Ishikawa (cell line): ENCODE data around the gene CCR6.

Experiments used
- CEBPB ChIP-seq: IDR thresholded peaks from 2 replicates; pipeline ENCODE4 v1.6.1; 2012
- CREB1 ChIP-seq: IDR thresholded peaks from 2 replicates; pipeline ENCODE4 v1.6.1; 2012; ENCODE audit warnings: low read depth
- EGR1 ChIP-seq: IDR thresholded peaks from 2 replicates; pipeline ENCODE4 v1.6.1; 2012
- EP300 ChIP-seq: IDR thresholded peaks from 2 replicates; pipeline ENCODE4 v1.6.1; 2012; ENCODE audit warnings: borderline replicate concordance
- FOXM1 ChIP-seq: IDR thresholded peaks from 2 replicates; pipeline ENCODE4 v1.6.1; 2012; ENCODE audit warnings: low read depth, borderline replicate concordance
- MAX ChIP-seq: IDR thresholded peaks from 2 replicates; pipeline ENCODE4 v1.6.1; 2012
- NFIC ChIP-seq: IDR thresholded peaks from 2 replicates; pipeline ENCODE4 v1.6.1; 2012
- RAD21 ChIP-seq: IDR thresholded peaks from 2 replicates; pipeline ENCODE4 v1.6.1; 2012; ENCODE audit warnings: low read depth
- REST ChIP-seq: IDR thresholded peaks from 2 replicates; pipeline ENCODE4 v1.6.1; 2012; ENCODE audit warnings: low read depth, mild to moderate bottlenecking
- TAF1 ChIP-seq: IDR thresholded peaks from 2 replicates; pipeline ENCODE4 v1.6.1; 2012; ENCODE audit warnings: low read depth, mild to moderate bottlenecking
- TCF12 ChIP-seq: IDR thresholded peaks from 2 replicates; pipeline ENCODE4 v1.6.1; 2012; ENCODE audit warnings: low read depth
- TEAD4 ChIP-seq: IDR thresholded peaks from 2 replicates; pipeline ENCODE4 v1.6.1; 2012
- USF1 ChIP-seq: IDR thresholded peaks from 2 replicates; pipeline ENCODE4 v1.6.1; 2012
- YY1 ChIP-seq: IDR thresholded peaks from 2 replicates; pipeline ENCODE4 v1.6.1; 2012; ENCODE audit warnings: low read depth
- ZBTB7A ChIP-seq: IDR thresholded peaks from 2 replicates; pipeline ENCODE4 v1.6.1; 2012; ENCODE audit warnings: low read depth

Gene CCR6

GRCh38 chr6:167129562-167129961 lies 6.7 kb downstream of the CCR6 start:
- TF ChIP-seq FOXM1: no peak

- TF ChIP-seq TCF12 (no peak), RAD21 (no peak), EGR1 (no peak), NFIC (no peak), CEBPB (no peak), USF1 (no peak), YY1 (no peak), TAF1 (no peak)
Observed at GRCh38 chr6:167130008-167130677, 7.2 kb downstream of the CCR6 start.

- TF ChIP-seq NFIC (no peak), USF1 (peak; percentile 73), MAX (peak; percentile 53), FOXM1 (no peak), TAF1 (no peak)
Observed at GRCh38 chr6:167130712-167131684, 8.1 kb downstream of the CCR6 start.

GRCh38 chr6:167134448-167135328 lies 11.8 kb downstream of the CCR6 start:
- no peak for TF ChIP-seq RAD21
- no peak for TF ChIP-seq YY1
- no peak for TF ChIP-seq CEBPB
- no peak for TF ChIP-seq FOXM1
- TF ChIP-seq TCF12: no peak
- TF ChIP-seq MAX: no peak
- no peak for TF ChIP-seq TAF1
- no peak for TF ChIP-seq ZBTB7A
- no peak for TF ChIP-seq EGR1
- no peak for TF ChIP-seq NFIC
- no peak for TF ChIP-seq USF1
- no peak for TF ChIP-seq TEAD4
- TF ChIP-seq CREB1: no peak
- TF ChIP-seq REST: no peak

- no peak for TF ChIP-seq EGR1
- TF ChIP-seq YY1: no peak
- no peak for TF ChIP-seq FOXM1
- no peak for TF ChIP-seq NFIC
- no peak for TF ChIP-seq RAD21
- no peak for TF ChIP-seq CREB1
- TF ChIP-seq TCF12: no peak
- TF ChIP-seq ZBTB7A: no peak
Observed at GRCh38 chr6:167136376-167136775, 13.5 kb downstream of the CCR6 start.

GRCh38 chr6:167137081-167137480 lies 14.2 kb downstream of the CCR6 start:
- TF ChIP-seq TEAD4 (no peak), CEBPB (no peak)

GRCh38 chr6:167137881-167138280 lies 15.0 kb downstream of the CCR6 start:
- TF ChIP-seq RAD21 (no peak), EP300 (no peak), TCF12 (no peak), CEBPB (no peak), REST (no peak), EGR1 (no peak), FOXM1 (no peak), MAX (no peak), USF1 (no peak), YY1 (no peak), ZBTB7A (no peak), TAF1 (no peak)
